HG03442 (cell line): ENCODE results near the gene ASS1.

Experiments
- ATAC-seq: cut with Tn5 transposase; IDR thresholded peaks from one replicate; pipeline ENCODE4 v1.9.1; 2021; ENCODE audit warnings: mild to moderate bottlenecking, moderate library complexity; ENCODE audit not compliant: unreplicated experiment

The ASS1 gene

DNA sequence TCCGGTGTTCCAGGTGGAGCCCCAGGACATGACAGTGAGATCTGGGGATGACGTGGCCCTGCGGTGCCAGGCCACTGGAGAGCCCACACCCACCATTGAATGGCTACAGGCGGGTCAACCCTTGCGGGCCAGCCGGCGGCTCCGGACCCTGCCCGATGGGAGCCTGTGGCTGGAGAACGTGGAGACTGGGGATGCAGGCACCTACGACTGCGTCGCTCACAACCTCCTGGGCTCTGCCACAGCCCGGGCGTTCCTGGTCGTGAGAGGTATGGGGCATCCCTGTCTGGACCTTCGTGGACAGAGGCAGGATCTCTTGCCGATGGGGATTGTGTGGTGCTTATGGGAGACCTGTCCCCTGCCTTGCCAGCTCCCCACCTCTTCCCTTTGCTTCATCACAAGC is 26.0 kb upstream of the ASS1 start:
- ATAC-seq: no peak

DNA sequence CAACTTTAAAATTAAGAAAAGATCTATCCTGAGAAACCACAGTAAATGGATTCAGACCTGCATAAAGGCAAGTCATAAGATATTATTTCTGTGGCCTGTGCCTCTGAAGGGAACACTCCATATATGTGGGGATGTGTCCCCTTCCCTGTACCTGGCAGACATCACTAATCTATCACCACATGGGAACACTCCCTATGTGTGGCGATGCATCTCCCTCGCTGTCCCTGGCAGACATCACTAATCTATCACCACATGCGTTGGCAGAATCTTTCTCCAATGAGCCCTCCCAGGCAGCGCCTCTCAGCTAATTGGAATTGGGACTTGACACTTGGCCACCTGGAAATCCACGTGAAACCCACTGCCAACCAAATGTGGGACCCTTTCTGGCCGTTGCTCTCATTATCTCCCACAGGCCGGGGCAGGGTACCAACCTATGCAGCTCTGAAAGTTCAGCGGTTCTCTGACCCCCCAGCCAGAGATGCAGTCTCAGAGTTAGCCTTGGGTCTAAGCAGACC is 25.2 kb upstream of the ASS1 start:
- ATAC-seq: no peak

DNA sequence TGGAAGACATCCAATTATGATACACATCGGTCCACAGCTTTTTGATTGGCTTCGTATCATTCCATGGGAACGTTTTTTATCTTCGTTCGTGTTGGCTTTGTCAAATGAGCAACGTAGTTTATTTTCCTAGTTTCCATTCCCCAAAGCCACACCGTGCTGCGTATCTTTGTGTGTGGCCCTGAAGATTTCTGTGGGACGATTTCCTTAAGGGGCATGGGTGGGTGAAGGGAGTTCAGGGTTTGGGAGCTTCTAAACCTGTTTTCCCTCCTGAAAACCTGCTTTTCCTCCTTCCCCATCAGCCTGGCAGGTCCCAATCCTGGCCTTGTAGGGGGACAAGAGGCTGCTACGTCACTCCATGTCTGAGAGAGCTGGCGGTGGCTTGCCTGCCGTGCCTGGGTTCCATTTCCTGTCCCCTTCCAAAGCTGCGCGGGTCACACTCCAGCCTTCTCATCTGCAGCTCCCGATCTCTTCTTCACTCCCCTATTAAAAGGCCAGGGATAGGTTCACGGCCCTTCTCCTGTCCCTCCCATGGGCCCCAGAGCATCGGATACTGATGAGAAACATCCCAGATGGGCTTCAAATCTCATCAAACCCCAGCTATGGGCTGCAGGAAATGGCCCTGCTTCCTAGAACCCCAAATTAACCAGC is 23.5 kb upstream of the ASS1 start:
- ATAC-seq: no peak

DNA sequence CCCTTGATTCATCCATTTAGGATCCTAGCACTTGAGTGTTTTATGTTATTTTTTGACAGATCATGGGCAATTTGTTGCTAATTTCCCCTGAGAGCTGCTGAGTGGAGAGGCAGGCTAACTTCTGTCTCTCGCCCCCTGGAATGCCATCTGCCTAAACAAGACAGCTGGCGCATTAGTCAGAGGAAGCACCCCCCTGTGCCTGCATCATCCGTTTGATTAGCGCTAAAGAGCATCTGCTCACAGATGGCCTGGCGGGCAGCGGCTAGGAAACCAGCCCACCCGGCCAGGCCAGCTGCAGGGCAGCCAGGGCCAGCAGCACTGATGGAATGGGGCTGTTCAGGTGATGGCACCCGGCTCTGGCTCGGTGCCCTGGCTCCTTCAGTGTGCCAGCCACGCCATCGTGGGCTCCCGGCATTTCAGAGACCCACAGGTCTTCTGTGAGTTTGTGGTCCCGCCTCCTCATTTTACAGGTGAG is 22.9 kb upstream of the ASS1 start:
- ATAC-seq: no peak

DNA sequence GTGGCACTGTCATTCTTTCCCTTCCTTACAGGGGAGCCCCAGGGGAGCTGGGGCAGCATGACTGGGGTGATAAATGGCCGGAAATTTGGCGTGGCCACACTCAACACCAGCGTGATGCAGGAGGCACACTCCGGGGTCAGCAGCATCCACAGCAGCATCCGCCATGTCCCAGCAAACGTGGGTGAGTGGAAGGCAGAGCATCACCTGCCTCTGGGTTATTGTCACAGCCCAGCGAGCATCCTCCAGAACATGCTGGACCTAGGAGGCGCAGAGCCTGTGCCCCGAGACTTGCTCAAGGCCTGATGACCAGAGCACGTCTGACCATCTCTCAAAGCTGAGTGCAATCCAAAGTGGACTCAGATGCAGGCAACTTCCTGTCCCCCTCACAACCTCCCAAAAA is 22.2 kb upstream of the ASS1 start:
- no peak for ATAC-seq

DNA sequence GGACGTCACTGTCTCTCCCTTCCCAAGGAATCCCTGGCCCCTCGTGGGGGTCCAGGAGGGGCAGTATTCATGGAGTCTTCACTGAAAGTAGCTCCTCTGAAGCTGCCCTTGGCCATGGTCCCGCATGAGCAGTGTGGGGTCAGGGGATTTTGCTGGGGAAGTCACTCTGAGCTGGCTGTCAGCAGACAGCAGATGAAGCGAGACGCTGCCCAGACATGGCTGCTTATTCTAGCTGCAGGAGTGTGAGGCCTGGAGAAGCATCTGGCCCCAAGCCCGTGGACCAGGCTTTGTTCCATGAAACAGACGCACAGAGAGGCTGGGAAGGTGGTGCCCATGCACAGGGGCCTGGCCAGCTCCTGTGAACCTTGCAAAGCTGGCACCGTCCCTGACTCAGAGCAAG is 21.5 kb upstream of the ASS1 start:
- ATAC-seq: no peak

DNA sequence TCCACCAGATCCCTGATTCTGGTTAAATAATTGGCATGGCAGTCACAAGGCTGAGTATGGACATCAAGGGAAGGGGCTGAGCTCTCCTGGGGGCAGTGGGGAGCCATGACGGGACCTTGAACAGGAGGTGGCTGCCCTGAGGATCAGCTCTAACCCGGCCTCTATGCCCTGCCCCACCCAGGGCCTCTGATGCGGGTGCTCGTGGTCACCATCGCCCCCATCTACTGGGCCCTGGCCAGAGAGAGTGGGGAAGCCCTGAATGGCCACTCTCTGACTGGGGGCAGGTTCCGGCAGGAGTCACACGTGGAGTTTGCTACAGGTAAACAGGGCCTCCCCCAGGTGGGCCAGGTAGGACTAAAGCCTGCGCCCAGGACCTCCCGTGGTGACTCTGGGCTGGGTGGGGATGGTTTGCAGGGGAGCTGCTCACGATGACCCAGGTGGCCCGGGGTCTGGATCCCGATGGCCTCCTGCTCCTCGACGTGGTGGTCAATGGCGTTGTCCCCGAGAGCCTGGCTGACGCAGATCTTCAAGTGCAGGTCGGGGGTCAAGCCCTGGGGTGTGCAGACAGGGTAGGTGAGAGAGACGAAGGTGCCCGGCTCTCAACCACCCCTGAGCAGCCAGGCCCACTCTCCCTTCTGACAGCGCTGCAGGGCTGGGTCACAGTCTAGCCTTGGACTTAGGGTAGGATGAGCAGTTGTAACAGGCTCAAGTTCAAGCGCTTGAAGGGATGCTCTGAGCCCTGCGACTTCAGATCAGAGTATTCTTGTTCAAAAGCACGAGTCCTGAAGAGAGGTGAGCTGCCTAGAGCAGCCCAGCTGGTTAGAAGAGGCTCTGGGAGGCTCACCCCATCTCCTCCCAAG is 19.9 kb upstream of the ASS1 start:
- no peak for ATAC-seq

DNA sequence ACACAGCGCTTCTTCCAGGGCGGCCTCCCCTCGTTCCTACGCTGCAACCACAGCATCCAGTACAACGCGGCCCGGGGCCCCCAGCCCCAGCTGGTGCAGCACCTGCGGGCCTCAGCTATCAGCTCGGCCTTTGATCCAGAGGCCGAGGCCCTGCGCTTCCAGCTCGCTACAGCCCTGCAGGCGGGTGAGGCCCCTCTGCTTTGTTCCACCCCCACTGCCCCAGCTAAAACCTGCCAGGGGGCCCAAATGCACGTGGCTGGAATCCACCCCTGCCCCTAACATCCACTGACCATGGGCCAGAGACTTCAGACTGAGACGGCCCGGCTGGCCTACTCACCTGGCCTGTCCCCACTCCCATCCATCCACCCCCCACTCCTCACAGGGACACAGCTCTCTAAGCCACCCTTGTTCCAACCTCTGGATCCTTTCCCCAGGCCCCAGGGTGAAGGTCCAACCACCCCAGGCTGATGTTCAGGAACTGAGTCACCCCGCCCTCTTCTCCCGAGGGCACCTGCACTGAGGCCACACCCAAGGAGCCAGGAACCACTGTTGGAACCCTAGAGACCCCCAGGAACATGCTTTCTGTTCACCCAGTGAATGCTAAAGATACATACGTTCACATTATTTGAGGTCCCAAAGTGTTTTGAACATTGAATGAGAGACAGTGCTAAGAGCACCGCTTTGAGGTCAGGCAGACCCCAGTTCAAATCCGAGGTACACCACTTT is 18.9 kb upstream of the ASS1 start:
- no peak for ATAC-seq

DNA sequence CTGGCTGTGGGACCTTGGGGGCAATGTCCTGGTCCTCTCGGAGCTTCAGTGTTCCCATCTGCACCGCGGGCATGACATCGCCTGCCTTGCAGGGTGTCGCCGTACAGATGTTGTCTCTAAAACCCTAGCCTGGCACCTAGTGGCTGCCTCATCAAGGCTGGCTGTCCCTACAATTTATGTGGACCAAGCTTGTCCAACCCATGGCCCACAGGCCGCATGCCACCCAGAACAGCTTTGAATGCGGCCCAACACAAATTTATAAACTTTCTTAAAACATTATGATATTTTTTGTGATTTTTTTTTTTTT is 18.3 kb upstream of the ASS1 start:
- ATAC-seq: no peak

DNA sequence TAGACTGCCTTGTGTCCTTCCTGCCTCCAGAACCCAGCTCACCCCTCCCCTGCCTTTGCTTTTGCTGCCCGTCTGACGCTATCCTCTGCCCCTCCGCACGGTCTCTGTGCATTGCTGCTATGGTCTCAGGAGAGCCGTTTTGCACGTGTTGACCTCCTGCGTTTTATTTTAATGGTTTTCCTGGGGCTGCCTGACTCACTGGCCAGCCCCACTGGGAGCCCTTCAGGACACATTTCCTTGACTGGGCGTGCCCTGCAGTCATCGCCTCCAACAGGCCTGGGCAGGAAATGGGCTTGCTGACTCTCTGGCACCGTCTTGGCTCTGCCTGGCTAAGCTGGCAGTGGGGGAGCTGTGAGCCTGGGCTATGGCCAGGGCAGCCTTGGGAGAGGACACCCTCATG is 17.9 kb upstream of the ASS1 start:
- no peak for ATAC-seq

DNA sequence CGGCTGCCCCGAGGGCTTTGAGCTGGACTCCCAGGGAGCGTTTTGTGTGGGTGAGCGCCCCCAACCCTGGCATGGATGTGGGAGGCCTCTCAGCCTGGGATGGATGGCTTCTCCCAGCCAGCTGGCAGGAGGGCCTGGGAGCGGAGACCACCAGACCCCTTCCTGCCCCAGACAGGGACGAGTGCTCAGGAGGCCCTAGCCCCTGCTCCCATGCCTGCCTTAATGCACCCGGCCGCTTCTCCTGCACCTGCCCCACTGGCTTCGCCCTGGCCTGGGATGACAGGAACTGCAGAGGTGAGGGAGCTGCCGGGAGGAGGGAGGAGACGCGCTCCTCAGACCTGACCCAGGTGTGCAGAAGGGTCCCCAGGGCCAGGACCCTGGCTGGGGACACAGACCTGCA is 17.4 kb upstream of the ASS1 start:
- ATAC-seq: no peak

DNA sequence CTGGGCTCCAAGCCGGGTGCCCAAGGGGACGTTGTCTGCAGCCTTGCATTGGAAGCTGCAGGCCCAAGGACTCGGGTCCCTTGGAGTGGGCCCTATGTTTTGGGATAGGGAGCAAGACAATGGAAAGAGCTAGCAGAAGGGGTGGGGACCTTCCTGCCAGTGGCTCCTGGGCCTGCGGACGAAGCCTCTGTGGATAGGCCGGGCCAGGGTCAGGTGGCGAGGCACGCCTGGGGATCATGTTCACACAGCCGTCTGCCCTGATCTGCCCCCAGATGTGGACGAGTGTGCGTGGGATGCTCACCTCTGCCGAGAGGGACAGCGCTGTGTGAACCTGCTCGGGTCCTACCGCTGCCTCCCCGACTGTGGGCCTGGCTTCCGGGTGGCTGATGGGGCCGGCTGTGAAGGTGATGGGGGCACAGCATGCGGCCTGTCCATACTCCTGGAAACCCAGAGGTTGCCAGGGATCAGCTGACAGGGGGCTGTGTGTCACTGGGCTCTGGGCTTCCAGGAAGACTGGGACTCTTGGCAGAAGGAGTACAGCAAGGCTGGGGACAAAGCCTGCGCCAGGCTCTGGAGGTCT is 16.6 kb upstream of the ASS1 start:
- no peak for ATAC-seq

DNA sequence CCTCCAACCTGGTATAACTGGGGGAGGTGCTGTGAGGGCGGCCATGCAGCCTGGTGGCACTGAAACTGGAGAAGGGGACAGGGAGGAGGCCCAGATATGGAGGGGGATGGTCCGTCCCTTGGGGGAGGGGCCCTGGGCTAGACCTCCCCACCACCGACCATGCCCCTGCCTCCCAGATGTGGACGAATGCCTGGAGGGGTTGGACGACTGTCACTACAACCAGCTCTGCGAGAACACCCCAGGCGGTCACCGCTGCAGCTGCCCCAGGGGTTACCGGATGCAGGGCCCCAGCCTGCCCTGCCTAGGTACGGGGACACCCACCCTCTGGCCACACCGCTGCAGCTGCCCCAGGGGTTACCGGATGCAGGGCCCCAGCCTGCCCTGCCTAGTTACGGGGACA is 15.4 kb upstream of the ASS1 start:
- no peak for ATAC-seq

DNA sequence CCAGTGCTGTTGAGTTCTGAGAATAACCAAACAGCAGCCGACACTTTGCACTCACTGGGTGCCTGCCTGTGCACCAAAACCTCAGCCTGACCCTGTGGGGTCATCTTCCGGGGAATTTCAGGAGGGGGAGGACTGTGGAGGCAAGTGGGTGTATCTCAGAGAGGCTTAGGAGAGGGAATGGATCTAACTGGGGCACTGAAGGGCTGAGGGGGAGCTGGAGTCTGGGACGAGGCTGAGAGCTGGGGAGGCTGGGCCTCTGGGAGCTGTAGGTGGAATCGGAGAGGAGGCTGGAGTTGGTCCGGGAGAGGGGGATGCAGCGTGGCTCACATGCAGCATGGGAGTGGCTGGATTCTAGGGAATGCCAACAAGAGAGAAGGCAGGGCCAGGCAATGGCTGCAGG is 14.9 kb upstream of the ASS1 start:
- no peak for ATAC-seq

DNA sequence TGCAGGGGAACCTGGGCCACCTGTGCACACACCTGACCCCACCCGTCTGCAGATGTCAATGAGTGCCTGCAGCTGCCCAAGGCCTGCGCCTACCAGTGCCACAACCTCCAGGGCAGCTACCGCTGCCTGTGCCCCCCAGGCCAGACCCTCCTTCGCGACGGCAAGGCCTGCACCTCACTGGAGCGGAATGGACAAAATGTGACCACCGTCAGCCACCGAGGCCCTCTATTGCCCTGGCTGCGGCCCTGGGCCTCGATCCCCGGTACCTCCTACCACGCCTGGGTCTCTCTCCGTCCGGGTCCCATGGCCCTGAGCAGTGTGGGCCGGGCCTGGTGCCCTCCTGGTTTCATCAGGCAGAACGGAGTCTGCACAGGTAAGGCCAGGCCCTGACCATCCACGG is 14.5 kb upstream of the ASS1 start:
- ATAC-seq: no peak

DNA sequence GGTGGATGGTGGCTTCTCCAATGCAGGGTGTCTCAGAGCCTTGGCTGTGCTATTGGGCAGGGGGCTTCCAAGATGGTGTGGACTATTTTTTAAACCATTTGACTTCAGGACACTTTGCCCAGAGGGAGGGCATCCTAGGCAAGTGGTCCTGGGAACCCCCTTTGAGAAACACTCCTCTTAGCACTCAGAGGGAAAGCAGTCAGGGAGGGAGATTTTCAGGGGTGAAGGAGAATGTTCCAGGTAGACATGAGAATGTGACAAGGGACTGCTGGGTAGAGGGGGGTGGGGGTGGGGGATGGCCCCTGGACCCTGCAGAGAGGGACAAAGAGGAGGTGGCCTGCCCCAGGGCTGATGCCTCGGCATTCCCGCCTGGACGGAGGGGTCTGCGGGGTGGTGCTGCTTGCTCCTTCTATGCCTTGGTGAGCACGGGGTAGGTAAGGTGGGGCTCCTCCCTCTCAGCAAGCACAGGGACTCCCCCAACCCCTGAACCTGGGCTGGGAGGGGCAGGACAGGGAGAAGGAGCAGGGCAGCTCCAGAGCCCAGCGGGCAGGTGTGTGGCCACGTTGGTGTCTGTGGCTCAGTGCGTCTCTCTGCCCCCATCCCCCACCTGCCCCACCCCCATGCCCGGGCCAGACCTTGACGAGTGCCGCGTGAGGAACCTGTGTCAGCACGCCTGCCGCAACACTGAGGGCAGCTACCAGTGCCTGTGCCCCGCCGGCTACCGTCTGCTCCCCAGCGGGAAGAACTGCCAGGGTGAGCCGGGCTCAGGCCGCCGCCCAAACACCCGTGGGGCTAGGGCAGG is 13.8 kb upstream of the ASS1 start:
- ATAC-seq: no peak

DNA sequence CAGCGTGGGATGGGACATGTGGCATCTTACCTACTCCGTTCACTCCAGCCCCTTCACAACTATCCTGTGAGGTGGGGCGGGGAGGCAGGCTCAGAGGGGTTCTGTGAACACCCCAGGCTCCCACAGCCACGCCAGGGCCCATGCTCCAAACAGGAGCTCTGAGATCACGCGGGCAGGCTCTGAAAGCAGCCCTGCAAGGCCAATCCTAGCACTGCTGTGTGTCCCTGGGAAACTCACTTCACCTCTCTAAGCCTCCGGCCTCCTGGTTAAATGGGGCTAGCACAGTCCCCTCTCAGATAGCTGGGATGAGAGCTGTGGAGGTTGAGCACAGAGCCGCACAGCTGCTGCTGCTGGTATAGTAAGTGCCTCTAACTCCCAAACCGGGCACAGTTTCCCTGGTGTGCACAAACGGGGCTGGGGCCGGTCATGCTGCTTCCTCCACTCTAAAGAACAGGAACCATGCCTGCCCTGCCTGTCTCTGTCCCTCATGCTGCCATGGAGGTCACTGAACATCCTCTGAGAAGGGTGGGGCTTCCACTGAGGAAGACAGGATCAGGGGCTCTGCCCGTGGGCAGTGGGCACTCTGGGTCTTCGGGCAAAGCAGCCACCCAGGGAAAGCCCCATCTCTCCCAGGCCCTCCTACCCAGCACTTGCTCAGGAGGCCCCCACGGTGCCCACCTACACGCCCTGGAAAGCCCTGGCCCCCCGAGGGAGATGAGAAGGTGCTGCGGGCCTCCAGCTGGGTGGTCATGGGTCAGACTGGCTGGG is 13.0 kb upstream of the ASS1 start:
- ATAC-seq: no peak

DNA sequence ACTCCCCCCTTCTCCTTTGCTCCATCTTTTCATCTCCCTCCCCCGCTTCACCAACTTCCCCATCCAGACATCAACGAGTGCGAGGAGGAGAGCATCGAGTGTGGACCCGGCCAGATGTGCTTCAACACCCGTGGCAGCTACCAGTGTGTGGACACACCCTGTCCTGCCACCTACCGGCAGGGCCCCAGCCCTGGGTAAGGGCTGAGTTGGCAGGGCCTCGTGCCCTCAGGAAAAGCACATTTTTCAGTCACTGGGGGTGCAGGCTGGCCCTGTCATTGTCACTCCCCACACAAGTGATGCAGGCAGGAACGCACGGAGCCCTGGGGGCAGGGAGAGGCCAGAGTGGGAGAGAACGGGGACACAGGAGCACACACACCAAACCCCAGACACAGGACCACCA is 12.4 kb upstream of the ASS1 start:
- ATAC-seq: no peak

DNA sequence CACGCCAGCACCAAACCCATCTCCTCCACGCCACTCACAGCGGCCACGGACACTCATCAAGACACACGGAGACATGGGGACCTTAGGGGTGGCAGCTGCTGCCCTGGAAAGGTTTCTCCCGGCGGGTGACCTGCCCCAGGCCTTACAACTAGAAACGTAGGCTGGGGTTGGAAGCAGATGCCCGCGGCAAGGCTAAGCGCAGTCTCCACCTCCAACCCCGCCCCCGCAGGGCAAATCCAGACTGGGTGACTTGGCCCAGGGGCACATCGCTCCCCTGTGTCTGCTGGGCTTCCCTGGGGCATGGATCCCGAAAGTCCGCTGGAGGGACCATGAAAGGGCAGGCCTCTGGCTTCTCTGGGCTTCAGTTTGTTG is 12.0 kb upstream of the ASS1 start:
- ATAC-seq: no peak
